ENCODE results near the gene RPL10.

- TF ChIP-seq MAX (IDR thresholded peaks at IDR 0.05) (no peak), SIRT6 (IDR thresholded peaks at IDR 0.05; ENCODE audit: low read length) (no peak), E2F6 (IDR thresholded peaks at IDR 0.05) (no peak), NANOG (IDR thresholded peaks at IDR 0.05; ENCODE audit: insufficient read depth, low read depth, low read length, poor library complexity, severe bottlenecking) (no peak), CTCF (IDR thresholded peaks at IDR 0.05; ENCODE audit: control extremely low read depth in 1 of 3, insufficient read depth in 1 of 3, low read depth in 1 of 3, low read length in 3 of 3) (no peak), POLR2A (IDR thresholded peaks at IDR 0.05; ENCODE audit: control extremely low read depth in 1 of 2, low read depth in 2 of 2, low read length in 2 of 2) (no peak; a peak in 1 of 3 replicates), CHD1 (IDR thresholded peaks at IDR 0.05; ENCODE audit: low read depth, low read length) (no peak), RAD21 (IDR thresholded peaks at IDR 0.05 in 1 of 2, conservative IDR thresholded peaks at IDR 0.05 in 1 of 2; ENCODE audit: low read depth in 2 of 2, low read length in 2 of 2) (no peak)
These were observed 33.1 kb upstream of the RPL10 start for GRCh38 chrX:154365052-154365600.
